ENCODE data around the gene ADAM33.

ADAM33 gene, protein sequence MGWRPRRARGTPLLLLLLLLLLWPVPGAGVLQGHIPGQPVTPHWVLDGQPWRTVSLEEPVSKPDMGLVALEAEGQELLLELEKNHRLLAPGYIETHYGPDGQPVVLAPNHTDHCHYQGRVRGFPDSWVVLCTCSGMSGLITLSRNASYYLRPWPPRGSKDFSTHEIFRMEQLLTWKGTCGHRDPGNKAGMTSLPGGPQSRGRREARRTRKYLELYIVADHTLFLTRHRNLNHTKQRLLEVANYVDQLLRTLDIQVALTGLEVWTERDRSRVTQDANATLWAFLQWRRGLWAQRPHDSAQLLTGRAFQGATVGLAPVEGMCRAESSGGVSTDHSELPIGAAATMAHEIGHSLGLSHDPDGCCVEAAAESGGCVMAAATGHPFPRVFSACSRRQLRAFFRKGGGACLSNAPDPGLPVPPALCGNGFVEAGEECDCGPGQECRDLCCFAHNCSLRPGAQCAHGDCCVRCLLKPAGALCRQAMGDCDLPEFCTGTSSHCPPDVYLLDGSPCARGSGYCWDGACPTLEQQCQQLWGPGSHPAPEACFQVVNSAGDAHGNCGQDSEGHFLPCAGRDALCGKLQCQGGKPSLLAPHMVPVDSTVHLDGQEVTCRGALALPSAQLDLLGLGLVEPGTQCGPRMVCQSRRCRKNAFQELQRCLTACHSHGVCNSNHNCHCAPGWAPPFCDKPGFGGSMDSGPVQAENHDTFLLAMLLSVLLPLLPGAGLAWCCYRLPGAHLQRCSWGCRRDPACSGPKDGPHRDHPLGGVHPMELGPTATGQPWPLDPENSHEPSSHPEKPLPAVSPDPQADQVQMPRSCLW

DNA sequence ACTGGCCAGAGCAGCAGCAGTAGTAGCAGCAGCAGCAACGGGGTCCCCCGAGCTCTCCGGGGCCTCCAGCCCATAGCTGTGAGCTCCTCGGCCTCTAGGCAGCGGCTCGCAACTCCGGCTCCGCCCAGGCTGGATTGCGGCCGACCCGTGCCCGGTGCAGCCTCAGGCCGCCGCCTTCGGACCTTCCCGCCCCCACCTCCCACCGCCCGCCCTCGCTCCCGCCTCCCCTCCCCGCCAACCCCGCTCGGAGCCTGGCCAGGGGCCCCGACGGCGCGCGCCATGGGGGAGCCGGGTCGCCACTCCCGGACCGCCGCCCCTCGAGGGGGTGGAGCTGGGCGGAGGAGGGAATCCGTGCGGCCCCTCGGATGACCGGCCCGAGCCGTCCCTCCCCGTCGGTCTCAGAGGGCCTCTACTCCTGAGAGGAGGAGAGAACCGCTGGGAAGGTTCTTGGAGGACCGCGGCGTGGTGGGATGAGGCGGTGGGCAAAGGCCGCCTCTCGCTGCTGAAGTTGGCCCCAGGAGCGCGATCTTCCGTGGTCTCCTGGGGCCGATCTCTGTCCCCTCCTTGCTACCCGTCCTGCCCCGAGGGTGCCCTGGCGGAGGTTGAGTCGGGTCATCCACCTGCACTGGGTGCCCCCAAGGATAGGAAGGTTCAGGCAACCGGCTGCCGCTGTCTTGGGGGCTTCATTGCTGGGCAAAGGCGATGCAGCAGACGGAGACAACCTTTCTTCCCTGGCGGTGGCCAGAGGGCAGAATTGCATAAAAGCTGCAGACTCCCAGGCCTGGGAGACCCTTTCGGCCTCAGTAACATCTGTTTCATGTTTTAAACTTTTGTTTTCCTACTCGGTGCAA, at the start of gene ADAM33:
Gene ADAM33 (minus strand): TSS at position 80 of the 851 bp plus-strand sequence. CDS start 6 bp downstream, at position 74.
- FAIRE-seq: no peak

GRCh38 chr20:3730803-3731672, 49.2 kb upstream of the ADAM33 start:
- no peak for FAIRE-seq

- FAIRE-seq: no peak
Observed at GRCh38 chr20:3729811-3730540, 48.2 kb upstream of the ADAM33 start.

- no peak for FAIRE-seq
Observed at GRCh38 chr20:3729378-3729777, 47.6 kb upstream of the ADAM33 start.

GRCh38 chr20:3728876-3729275, 47.1 kb upstream of the ADAM33 start:
- no peak for FAIRE-seq

DNA sequence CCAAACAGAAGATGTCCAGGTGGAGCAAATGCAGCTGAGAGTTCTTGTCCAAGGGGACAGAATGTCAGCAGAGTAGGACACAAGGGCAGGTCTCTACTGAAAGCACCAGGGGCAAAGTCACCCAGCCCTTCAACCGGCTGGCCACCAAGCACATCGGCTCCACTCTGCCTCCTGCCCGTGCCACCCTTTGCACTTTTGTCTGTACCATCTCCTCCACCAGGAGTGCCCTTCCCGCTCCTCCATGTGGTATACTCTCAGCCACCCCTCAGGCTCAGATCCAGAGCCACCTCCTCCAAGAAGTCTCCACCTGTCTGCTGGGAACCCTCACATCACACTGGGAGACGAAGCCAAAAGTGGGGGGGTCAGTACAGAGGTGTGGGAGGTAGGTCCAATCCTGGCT, 46.5 kb upstream of the ADAM33 start:
- FAIRE-seq: no peak

DNA sequence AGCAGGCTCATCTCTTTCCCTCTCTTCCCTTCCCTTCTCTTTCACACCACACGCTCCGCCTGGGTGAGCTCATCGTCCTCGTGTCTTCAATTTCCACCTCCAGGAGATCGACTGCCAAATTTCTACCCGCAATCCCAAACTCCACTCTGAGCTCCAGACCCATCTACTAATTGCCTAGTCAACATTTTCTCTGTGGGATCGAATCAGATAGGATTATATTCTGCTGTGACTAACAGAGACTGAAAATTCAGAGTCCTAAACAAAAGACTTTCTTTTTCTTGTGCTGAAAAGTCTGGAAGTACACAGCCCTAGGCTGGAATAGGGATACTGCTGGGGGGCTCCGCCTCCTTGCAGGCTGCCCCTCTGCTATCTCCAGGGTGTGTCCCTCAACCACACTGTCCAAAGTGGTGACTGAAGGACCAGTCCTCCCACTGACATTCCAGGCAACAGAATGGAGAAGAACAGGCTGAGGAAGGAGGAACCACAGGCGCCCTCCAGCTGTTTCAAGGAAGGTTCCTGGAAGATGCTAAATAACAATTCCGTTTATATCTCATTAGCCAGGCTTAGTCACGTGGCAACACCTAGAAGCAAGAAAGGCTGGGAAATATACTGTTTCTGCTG, 45.7 kb upstream of the ADAM33 start:
- no peak for FAIRE-seq

DNA sequence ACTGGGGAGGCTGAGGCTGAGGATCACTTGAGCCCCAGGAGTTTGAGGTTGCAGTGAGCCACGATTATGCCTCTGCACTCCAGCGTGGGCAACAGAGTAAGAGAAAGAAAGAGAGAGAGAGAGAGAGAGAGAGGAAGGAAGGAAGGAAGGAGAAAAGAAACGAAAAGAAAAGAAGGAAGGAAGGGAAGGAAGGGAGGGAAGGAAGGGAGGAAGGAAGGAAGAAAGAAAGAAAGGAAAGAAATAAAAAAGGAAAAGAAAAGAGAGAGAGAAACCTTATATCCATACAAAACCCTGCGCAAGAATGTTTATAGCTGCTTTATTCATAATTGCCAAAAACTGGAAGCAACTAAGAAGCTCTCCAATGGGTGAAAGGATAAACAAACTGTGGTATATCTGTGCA, 42.5 kb upstream of the ADAM33 start:
- FAIRE-seq: no peak

DNA sequence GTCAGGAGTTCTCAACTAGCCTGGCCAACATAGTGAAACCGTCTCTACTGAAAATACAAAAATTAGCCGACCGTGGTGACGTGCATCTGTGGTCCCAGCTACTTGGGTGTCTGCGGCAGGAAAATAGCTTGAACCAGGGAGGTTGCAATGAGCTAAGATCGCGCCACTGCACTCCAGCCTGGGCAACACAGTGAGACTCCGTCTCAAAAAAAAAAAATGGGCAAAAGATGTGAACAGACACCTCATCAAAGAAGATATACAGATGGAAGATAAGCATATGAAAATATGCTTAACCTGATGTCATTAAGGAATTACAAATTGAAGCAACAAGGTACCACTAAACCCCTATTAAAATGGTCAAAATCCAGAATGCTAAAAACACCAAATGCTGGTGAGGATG, 41.5 kb upstream of the ADAM33 start:
- no peak for FAIRE-seq

GRCh38 chr20:3721912-3722311, 40.1 kb upstream of the ADAM33 start:
- FAIRE-seq: no peak

DNA sequence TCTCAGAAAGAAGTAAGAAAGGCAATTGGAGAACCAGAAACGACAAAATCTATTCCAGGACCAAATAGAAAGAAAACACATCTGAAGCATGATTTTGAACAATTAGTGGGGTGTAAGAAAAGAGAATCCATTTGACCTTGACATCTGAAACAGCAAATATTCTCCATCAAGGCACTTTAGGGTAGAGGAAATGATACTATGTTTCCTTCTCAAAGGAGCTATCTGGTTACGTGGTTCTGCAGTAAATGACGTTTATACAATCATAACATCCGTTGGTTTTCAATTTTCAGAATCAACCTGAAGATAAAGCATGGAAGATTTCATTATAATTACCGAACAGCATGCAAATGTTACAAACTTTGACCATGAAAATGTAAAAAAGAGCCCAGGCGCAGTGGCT, 38.8 kb upstream of the ADAM33 start:
- no peak for FAIRE-seq

DNA sequence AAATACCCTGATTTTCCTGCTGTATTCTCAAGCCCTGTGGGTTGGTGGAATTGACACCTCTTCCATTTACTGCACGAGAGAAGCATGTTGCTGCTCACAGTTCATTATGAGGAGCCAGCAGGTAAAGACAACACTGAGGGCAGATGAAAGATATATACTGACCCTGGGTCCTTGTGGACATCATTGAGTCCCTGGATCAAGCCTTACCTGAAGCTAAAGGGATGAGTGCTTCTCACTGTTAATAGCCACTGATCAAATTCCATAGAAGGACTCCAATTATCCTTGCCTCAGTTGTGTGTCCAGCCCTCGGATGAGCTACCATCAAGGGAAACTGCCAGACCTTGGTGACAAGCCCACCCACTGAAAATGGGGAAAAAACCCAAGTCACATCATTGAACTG, 38.3 kb upstream of the ADAM33 start:
- FAIRE-seq: no peak

GRCh38 chr20:3719046-3719445, 37.2 kb upstream of the ADAM33 start:
- no peak for FAIRE-seq

DNA sequence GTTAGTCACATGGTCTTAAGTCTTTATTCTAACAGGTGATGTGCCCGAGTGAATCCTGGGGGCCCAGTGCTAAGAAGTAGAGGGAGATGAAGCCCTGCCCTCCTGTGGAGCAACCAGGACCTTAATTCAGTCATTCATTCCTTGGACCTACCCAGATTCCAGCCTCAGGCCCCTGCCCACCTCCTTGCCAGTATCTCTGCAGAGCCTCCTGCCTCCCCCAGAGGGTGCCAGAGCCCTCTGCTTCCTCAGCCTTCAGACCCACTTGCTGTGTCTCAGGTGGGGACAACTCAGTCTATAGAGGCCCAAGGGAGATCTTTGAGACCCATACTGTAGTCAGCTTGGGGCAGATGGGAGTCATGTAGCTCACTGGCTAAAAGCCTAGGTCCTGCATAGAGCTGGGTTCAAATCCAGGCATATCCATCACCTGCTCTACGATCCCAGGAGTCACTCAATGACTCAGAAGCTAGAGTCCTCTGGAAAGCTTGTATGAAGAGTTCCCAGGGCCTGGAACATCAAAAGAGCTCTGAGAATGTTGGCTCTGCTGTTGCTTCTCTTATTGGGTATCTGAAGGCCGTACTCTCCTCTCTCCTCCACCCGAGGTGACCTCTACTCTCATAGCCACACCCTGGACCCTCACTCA, 34.5 kb upstream of the ADAM33 start:
- no peak for FAIRE-seq

DNA sequence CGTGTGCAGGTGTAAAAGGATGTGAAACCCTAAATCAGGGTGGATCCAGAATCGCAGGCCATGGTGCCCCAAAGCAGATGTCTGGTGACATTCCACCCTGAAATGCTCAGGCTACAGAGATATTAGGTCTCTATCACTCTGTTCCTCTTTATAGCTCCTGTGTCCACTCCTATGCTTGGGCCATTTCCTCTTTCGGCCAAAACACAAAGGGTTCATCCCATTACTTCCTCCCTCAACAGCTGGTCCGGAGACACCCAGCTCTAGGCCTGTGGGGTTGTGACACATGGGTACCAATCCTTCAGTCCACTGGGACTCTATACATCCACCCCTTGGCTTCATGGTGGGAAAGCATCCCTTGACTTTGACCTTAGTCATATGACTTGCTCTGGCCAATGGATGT, 32.3 kb upstream of the ADAM33 start:
- FAIRE-seq: no peak

DNA sequence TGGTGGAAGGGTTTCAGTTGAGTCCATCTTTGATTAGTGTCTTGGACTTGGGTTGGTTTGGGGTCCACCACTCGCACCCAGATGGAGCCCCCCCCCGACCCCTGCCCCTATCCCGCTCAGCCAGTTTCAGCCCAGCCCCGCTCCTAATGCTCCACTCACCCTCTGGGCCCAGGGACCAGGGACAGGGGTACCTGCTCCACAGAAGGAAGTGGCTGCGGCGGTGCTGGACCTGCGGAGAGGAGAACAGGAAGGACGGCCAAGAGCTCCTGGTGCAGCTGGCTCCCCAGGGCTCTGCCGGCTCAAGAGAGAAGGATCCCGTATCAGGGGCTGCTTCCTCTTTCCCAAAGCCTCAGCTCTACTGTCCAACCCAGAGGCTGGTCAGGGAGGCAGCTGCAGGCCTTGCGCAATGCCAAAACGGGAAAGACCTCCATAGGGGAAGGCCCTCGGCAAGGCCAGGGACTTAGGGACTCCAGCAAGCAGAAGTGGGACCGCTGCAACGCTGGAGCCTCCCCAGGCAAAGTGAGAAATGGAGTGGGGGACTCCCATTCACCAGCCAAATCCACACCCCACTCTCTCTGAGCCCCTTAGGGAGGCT, 30.6 kb upstream of the ADAM33 start, which contains the start of gene SIGLEC1:
Gene SIGLEC1 (minus strand): TSS at position 322 of the 595 bp plus-strand sequence. CDS start 5,472 bp downstream, outside the sequence.
- FAIRE-seq: no peak

- FAIRE-seq: no peak
Observed at GRCh38 chr20:3711484-3711941, 29.7 kb upstream of the ADAM33 start.

DNA sequence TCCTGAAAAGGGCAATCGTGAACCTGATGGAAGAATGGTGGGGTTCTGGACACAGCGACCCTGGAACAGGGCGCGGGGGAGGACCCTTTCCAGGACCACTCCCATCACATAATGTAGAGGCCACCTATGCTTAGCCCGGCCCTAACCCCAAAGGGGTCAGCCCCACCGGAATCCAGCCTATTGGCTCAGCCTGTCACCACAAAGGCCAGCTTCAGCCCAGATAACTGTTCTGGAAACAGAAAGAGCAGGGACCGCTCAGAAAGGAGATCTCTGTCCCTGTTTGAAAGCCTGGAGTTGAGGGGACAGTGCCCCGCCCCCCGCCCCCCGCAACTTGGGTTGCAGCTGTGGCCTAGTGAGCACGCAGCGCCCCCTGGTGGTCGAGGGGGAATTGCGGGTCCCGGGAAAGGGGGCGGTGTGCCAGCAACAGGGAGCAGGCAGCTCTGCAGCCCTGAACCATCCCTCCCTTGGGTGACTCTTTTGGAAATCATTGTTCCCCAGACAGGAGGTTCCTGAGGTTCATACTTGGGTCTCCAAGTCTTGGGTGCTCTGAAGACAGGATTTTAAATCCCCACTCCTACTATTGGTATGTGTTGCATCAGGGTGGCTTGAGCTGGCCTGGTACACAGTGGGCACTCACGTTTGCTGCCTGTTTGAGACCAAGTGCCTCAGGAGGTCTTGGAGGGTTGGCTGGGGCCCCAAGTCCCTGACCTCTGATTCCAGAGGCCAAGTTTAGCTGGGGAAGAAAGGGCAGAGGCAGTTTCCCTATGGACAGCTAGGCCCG, 29.1 kb upstream of the ADAM33 start:
- FAIRE-seq: no peak

- FAIRE-seq: no peak
Observed at GRCh38 chr20:3710011-3710466, 28.2 kb upstream of the ADAM33 start.
